Smooth muscle cell (in vitro differentiated cells): ENCODE measurements around the gene MACROD2. TPM values are rescaled to one million over a fixed set of nuclear protein-coding genes. Genes with fewer than 3 reads are reported as not detected.

ENCODE experiments used
- DNase-seq: peaks from one replicate; lab custom pipeline; 2025; ENCODE audit not compliant: unreplicated experiment; lab: John Stamatoyannopoulos, UW
- H2AFZ ChIP-seq: fragments of 200-600 bp; sonication (generic); 2 replicates; pipeline ENCODE4 v1.6.0; 2016; ENCODE audit warnings: antibody characterized with exemption, low read depth, mild to moderate bottlenecking
- H3F3A ChIP-seq: fragments of 200-600 bp; sonication (generic); 2 replicates; pipeline ENCODE4 v1.6.0; 2017; ENCODE audit warnings: antibody characterized with exemption, low read depth
- H3K27ac ChIP-seq: fragments of 200-600 bp; sonication (generic); 2 replicates; pipeline ENCODE4 v1.5.1; 2016; ENCODE audit warnings: low read depth, mild to moderate bottlenecking
- H3K27me3 ChIP-seq: fragments of 200-600 bp; sonication (generic); 2 replicates; pipeline ENCODE4 v1.6.1; 2016; ENCODE audit warnings: low read depth, mild to moderate bottlenecking
- H3K36me3 ChIP-seq: fragments of 200-600 bp; sonication (generic); 2 replicates; pipeline ENCODE4 v1.5.1; 2016; ENCODE audit warnings: low read depth
- H3K4me1 ChIP-seq: fragments of 200-600 bp; sonication (generic); 2 replicates; pipeline ENCODE4 v1.5.1; 2016; ENCODE audit warnings: low read depth
- H3K4me2 ChIP-seq: fragments of 200-600 bp; sonication (generic); 2 replicates; pipeline ENCODE4 v1.6.0; 2016; ENCODE audit warnings: mild to moderate bottlenecking
- H3K4me3 ChIP-seq: fragments of 200-600 bp; sonication (generic); 2 replicates; pipeline ENCODE4 v1.5.1; 2016; ENCODE audit warnings: mild to moderate bottlenecking
- H3K79me2 ChIP-seq: fragments of 200-600 bp; sonication (generic); 2 replicates; pipeline ENCODE4 v1.6.0; 2016; ENCODE audit warnings: low read depth, mild to moderate bottlenecking
- H3K9ac ChIP-seq: fragments of 200-600 bp; sonication (generic); 2 replicates; pipeline ENCODE4 v1.6.0; 2016; ENCODE audit warnings: low read depth
- H3K9me3 ChIP-seq: fragments of 200-600 bp; sonication (generic); replicated peaks from 2 replicates; pipeline ENCODE4 v1.5.1; 2016; ENCODE audit warnings: low read depth
- H4K20me1 ChIP-seq: fragments of 200-600 bp; sonication (generic); 2 replicates; pipeline ENCODE4 v1.6.0; 2016; ENCODE audit warnings: low read depth
- CTCF ChIP-seq: fragments of 200-600 bp; sonication (generic); IDR thresholded peaks from 2 replicates; pipeline ENCODE4 v1.5.1; 2017; ENCODE audit warnings: borderline replicate concordance, mild to moderate bottlenecking, antibody characterized with exemption; ENCODE audit not compliant: insufficient read depth, poor library complexity, severe bottlenecking
- WGBS: methylation state at CpG from one replicate; pipeline ENCODE4 v1.1.7; 2016; ENCODE audit warnings: low lambda C conversion rate; 5-methylcytosine and 5-hydroxymethylcytosine counted together
- polyA plus RNA-seq: library from polyadenylated mRNA; unstranded; fragments of >200 nt; fragmentation: Nextera tagmentation; extraction: Ambion mirVana; gene quantifications from 2 replicates; pipeline ENCODE4 v1.2.1, GENCODE V29; 2016
- total RNA-seq: library from RNA; depleted of rRNA; stranded (reverse); fragments of >200 nt; gene quantifications from 2 replicates; pipeline ENCODE4 v1.2.3, GENCODE V29; 2014

Gene MACROD2
- total and polyA plus RNA-seq, 2 experiments from 2014 or later: 0.04 to 0.32 TPM

GRCh38 chr20:16062661-16063581 is 2067.6 kb downstream of the MACROD2 start:
- Histone ChIP-seq H2AFZ (no peak overlapping the region), H3K27me3 (no peaks in the 10 kb centered on the region), H3K36me3 (no peaks in the 10 kb centered on the region), H3K9me3 (no peaks in the 10 kb centered on the region), H3K79me2 (no peaks in the 10 kb centered on the region), H3K4me2 (no peak overlapping the region), H3K27ac (no peak overlapping the region), H3K4me1 (peaks cover 5% of the 10 kb centered on the region), H3F3A (no peaks in the 10 kb centered on the region), H3K9ac (no peak overlapping the region), H3K4me3 (no peak overlapping the region), H4K20me1 (no peaks in the 10 kb centered on the region)
- no peak for TF ChIP-seq CTCF
- DNase-seq: no peak
- WGBS: 75% methylated on average over 10 of the region's 10 CpGs

DNA sequence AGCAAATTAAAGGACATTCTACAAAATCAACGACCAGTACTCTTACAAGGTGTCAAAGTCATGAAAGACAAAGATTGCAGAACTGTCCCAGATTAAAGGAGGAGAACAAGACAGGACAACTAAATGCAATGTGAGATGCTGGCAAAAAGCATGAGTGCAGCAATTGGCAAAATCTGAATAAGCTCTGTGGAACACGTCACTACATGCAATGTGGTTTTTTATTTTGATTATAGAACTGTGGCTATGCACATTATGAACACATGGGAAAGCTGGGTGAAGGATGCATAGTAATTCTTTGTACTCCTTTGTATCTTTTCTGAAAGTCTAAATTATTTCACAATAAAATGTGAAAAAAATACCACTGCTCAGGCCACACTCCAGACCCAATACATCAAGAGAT is 2068.6 kb downstream of the MACROD2 start:
- Histone ChIP-seq H3K9me3 (no peaks in the 10 kb centered on the region), H3K79me2 (no peaks in the 10 kb centered on the region), H3F3A (no peaks in the 10 kb centered on the region), H3K4me2 (no peak overlapping the region), H4K20me1 (no peaks in the 10 kb centered on the region), H3K27ac (no peak overlapping the region), H3K4me1 (peaks cover 5% of the 10 kb centered on the region), H3K36me3 (no peaks in the 10 kb centered on the region), H3K27me3 (no peaks in the 10 kb centered on the region), H3K9ac (no peak overlapping the region), H3K4me3 (no peak overlapping the region), H2AFZ (no peak overlapping the region)
- TF ChIP-seq CTCF: no peak
- 91% methylated on average over 2 of the region's 2 CpGs for WGBS
- no peak for DNase-seq

- no peaks in the 10 kb centered on the region for H3F3A ChIP-seq
- no peak overlapping the region for H2AFZ ChIP-seq
- H3K9me3 ChIP-seq: no peaks in the 10 kb centered on the region
- H4K20me1 ChIP-seq: no peaks in the 10 kb centered on the region
- no peaks in the 10 kb centered on the region for H3K79me2 ChIP-seq
- no peak overlapping the region for H3K27ac ChIP-seq
- H3K4me1 ChIP-seq: peaks cover 5% of the 10 kb centered on the region
- H3K4me3 ChIP-seq: no peak overlapping the region
- 74% methylated on average over 3 of the region's 3 CpGs for WGBS
- H3K27me3 ChIP-seq: no peaks in the 10 kb centered on the region
- no peak overlapping the region for H3K4me2 ChIP-seq
- no peaks in the 10 kb centered on the region for H3K36me3 ChIP-seq
- H3K9ac ChIP-seq: no peak overlapping the region
- no peak for DNase-seq
- no peak for TF ChIP-seq CTCF
Observed at GRCh38 chr20:16064989-16065707, 2069.8 kb downstream of the MACROD2 start.
